Mucosa of descending colon (tissue), 3 donors: ENCODE measurements around the gene SPINK8. TPM values are rescaled to one million over a fixed set of nuclear protein-coding genes. Genes with fewer than 3 reads are reported as not detected.
"Not testable (repeated sequence)": the region's sequence is repeated elsewhere in the genome, so short reads cannot be mapped to it uniquely, and the experiment has no call there.

Source experiments
- ATAC-seq: fragments of 200-7000 bp; cut with Tn5 transposase; one replicate; pipeline ENCODE4 v1.9.1; 2020; ENCODE audit warnings: mild to moderate bottlenecking, moderate library complexity
- DNase-seq, 3 donors: peaks; one replicate each; pipeline ENCODE4 v3.0.0-alpha.2; 2020
- H3K36me3 ChIP-seq: fragments of 200-600 bp; one replicate; pipeline ENCODE4 v1.8.0; 2021; ENCODE audit warnings: low read depth, mild to moderate bottlenecking
- H3K4me1 ChIP-seq: fragments of 200-600 bp; one replicate; pipeline ENCODE4 v1.8.0; 2021; ENCODE audit warnings: low read depth, mild to moderate bottlenecking
- H3K4me3 ChIP-seq: fragments of 200-600 bp; one replicate; pipeline ENCODE4 v1.8.0; 2021; ENCODE audit warnings: mild to moderate bottlenecking
- H3K9me3 ChIP-seq: fragments of 200-600 bp; one replicate; pipeline ENCODE4 v1.8.0; 2021; ENCODE audit warnings: mild to moderate bottlenecking
- CTCF ChIP-seq: fragments of 200-600 bp; IDR thresholded peaks from one replicate; pipeline ENCODE4 v1.8.0; 2022; ENCODE audit warnings: antibody characterized with exemption, mild to moderate bottlenecking
- intact Hi-C, 2 donors: fragments of 100-400 bp; cut with DNase I in 1 of 2; cut with micrococcal nuclease in 1 of 2; formaldehyde crosslinking; loops; one replicate each; pipeline versions ENCODE4 v1.11.0 to v1.11.1; 2022; cut with DNase I, micrococcal nuclease
- long read RNA-seq, 2 donors: library from polyadenylated mRNA; unstranded; transcript quantifications; one replicate each; pipeline ENCODE4 v2.0.0, GENCODE V29; 2019 to 2021
- total RNA-seq, 3 donors: library from RNA; stranded (reverse); fragmentation: NEBNext Ultra II Directional in 2 of 3; extraction: Animal tissue kit (Norgen Biotek cat#: 25700) in 2 of 3; gene quantifications; one replicate each; pipeline versions ENCODE4 v1.2.1 to v1.2.4, GENCODE V29; 2021 to 2023
- donor health status: DM: no; HTN: no; CAD: no; lungs with moderate emphysema.
- donor health status: DM: no; HTN: no; CAD: no.
- donor health status: DM: no; HTN: yes; CAD: no.

The SPINK8 gene
- total RNA-seq: not detected
- long read RNA-seq, donor 1: 0 reads
- long read RNA-seq, donor 2: 0 reads

- H3K9me3 ChIP-seq, H3K36me3 ChIP-seq, DNase-seq, H3K4me1 ChIP-seq, H3K4me3 ChIP-seq, intact Hi-C loops, ATAC-seq: not testable (repeated sequence)
Observed at GRCh38 chr3:48333346-48334245, at the start of gene SPINK8. Gene SPINK8, minus strand, starts transcription at chr3:48333661. Its CDS starts 5,320 bp downstream, at chr3:48328341.

- ATAC-seq (no peak), DNase-seq (no peak)
- no peaks in the 10 kb centered on the region for H3K4me1 ChIP-seq
- intact Hi-C loops: no loop called here
- no peak for TF ChIP-seq CTCF
- H3K4me3 ChIP-seq: no peak overlapping the region
- H3K9me3 ChIP-seq: no peaks in the 10 kb centered on the region
- no peaks in the 10 kb centered on the region for H3K36me3 ChIP-seq
Observed at GRCh38 chr3:48372862-48373435, 39.5 kb upstream of the SPINK8 start.

- TF ChIP-seq CTCF: no peak
- ATAC-seq (no peak), DNase-seq (no peak)
- Histone ChIP-seq H3K4me1 (no peaks in the 10 kb centered on the region), H3K36me3 (no peaks in the 10 kb centered on the region), H3K9me3 (no peaks in the 10 kb centered on the region), H3K4me3 (no peak overlapping the region)
- intact Hi-C loops: no loop called here
Observed at GRCh38 chr3:48372377-48372770, 38.9 kb upstream of the SPINK8 start.

- no peak within 1 kb of the TSS for H3K4me3 ChIP-seq
- no peaks in the 10 kb centered on the region for H3K4me1 ChIP-seq
- H3K9me3 ChIP-seq: no peaks in the 10 kb centered on the region
- intact Hi-C loops: no loop called here
- no peaks in the 10 kb centered on the region for H3K36me3 ChIP-seq
- no peak for TF ChIP-seq CTCF
- ATAC-seq (no peak), DNase-seq (no peak)
Observed at GRCh38 chr3:48371651-48372376, 38.4 kb upstream of the SPINK8 start, which contains the start of gene FBXW12. Gene FBXW12, plus strand, starts transcription at chr3:48372219. Its CDS starts 549 bp downstream, at chr3:48372768.

- H3K4me3 ChIP-seq: no peak overlapping the region
- ATAC-seq (no peak), DNase-seq (no peak)
- intact Hi-C loops: no loop called here
- no peaks in the 10 kb centered on the region for H3K4me1 ChIP-seq
- H3K9me3 ChIP-seq: no peaks in the 10 kb centered on the region
- no peaks in the 10 kb centered on the region for H3K36me3 ChIP-seq
- no peak for TF ChIP-seq CTCF
Observed at GRCh38 chr3:48370333-48370713, 36.9 kb upstream of the SPINK8 start.
